HepG2 (cell line): ENCODE measurements around the gene MYO18B.

ENCODE experiments used
- AKAP8 ChIP-seq: sonication (generic); formaldehyde crosslinking; IDR thresholded peaks from 2 replicates; pipeline ENCODE4 v1.5.1; 2020; ENCODE audit warnings: mild to moderate bottlenecking, missing genetic modification reagents
- KAT7 ChIP-seq: IDR thresholded peaks from 2 replicates; pipeline ENCODE4 v1.6.1; 2018; ENCODE audit warnings: borderline replicate concordance, missing compliant biosample characterization
- KLF6 ChIP-seq: IDR thresholded peaks from 2 replicates; pipeline ENCODE4 v1.8.0; 2016; ENCODE audit warnings: missing biosample characterization, missing genetic modification reagents
- NFIB ChIP-seq: sonication (generic); formaldehyde crosslinking; IDR thresholded peaks from 2 replicates; pipeline ENCODE4 v1.9.0; 2021; ENCODE audit warnings: missing genetic modification reagents, mild to moderate bottlenecking, borderline replicate concordance
- SIN3B ChIP-seq: fragments of 150-350 bp; IDR thresholded peaks from 2 replicates; pipeline ENCODE4 v1.6.1; 2014; ENCODE audit warnings: low read length
- YY1 ChIP-seq: IDR thresholded peaks from 2 replicates; pipeline ENCODE4 v1.6.1; 2011; ENCODE audit warnings: low read length, low read depth, moderate library complexity, mild to moderate bottlenecking; ENCODE audit not compliant: insufficient read depth, insufficient replicate concordance

DNA sequence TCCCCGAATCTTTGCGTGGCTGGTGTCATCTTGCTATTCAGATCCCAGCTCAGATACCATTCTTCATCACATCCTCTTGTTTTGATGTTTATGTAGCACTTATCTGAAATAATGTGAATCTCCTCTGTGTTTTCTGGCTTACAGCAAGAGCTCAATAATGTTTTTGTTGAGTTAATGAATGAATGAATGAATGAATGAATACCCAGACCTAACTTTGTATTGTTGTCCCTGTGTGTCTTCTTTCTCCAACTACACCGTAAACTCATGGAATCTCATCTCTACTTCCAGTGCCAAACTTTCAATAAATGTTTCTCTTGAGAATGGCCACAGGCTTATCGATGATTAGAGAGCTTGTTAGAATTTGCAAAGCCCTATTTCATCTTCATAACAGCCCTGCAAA lies 110.2 kb downstream of the MYO18B start:
- TF ChIP-seq SIN3B (no peak), NFIB (no peak), YY1 (no peak), AKAP8 (CRISPR knock-in tag) (no peak), KLF6 (CRISPR knock-in tag) (no peak), KAT7 (CRISPR knock-in tag) (no peak)
